Endodermal cell (in vitro differentiated cells): Measurements from ENCODE around the gene ADSS1. TPM values are rescaled to one million over a fixed set of nuclear protein-coding genes. Genes with fewer than 3 reads are reported as not detected.

Experiments used
- DNase-seq: peaks from one replicate; pipeline ENCODE4 v3.0.0-alpha.2; 2017
- H3K27ac ChIP-seq: 2 replicates; pipeline ENCODE4 v1.5.1; 2013; ENCODE audit warnings: mild to moderate bottlenecking, low read depth, low read length, moderate library complexity
- H3K27me3 ChIP-seq: 2 replicates; pipeline ENCODE4 v1.6.1; 2013; ENCODE audit warnings: mild to moderate bottlenecking, low read length, moderate library complexity; ENCODE audit not compliant: insufficient read depth, control insufficient read depth, poor library complexity, severe bottlenecking
- H3K36me3 ChIP-seq: 2 replicates; pipeline ENCODE4 v1.7.0; 2013; ENCODE audit warnings: mild to moderate bottlenecking, low read length, moderate library complexity; ENCODE audit not compliant: control insufficient read depth, insufficient read depth
- H3K4me1 ChIP-seq: one replicate; pipeline ENCODE4 v1.7.0; 2013; ENCODE audit warnings: low read length; ENCODE audit not compliant: control insufficient read depth, insufficient read depth
- H3K4me3 ChIP-seq: 2 replicates; pipeline ENCODE4 v1.5.1; 2013; ENCODE audit warnings: mild to moderate bottlenecking, low read length, moderate library complexity
- H3K9ac ChIP-seq: 2 replicates; pipeline ENCODE4 v1.6.1; 2013; ENCODE audit warnings: mild to moderate bottlenecking, low read length, moderate library complexity; ENCODE audit not compliant: poor library complexity, severe bottlenecking; ENCODE audit errors: extremely low read depth
- H3K9me3 ChIP-seq: 2 replicates; pipeline ENCODE4 v1.6.1; 2013; ENCODE audit warnings: mild to moderate bottlenecking, low read length, moderate library complexity; ENCODE audit not compliant: control insufficient read depth
- H3K27ac Mint-ChIP-seq: 2 replicates; pipeline ENCODE4 v1.8.0; 2020; ENCODE audit warnings: mixed read lengths
- H3K27me3 Mint-ChIP-seq: 2 replicates; pipeline ENCODE4 v1.8.0; 2021; ENCODE audit warnings: mild to moderate bottlenecking, mixed read lengths; ENCODE audit not compliant: insufficient read depth
- H3K36me3 Mint-ChIP-seq: 2 replicates; pipeline ENCODE4 v1.8.0; 2020; ENCODE audit warnings: low read depth, mixed read lengths
- H3K4me1 Mint-ChIP-seq: 2 replicates; pipeline ENCODE4 v1.8.0; 2020; ENCODE audit warnings: mixed read lengths
- H3K4me3 Mint-ChIP-seq: 2 replicates; pipeline ENCODE4 v1.8.0; 2020; ENCODE audit warnings: mild to moderate bottlenecking, moderate library complexity, mixed read lengths
- H3K9me3 Mint-ChIP-seq: 2 replicates; pipeline ENCODE4 v1.8.0; 2020; ENCODE audit warnings: mild to moderate bottlenecking, mixed read lengths
- CTCF ChIP-seq: fragments of 200-600 bp; sonication (generic); conservative IDR thresholded peaks from 2 replicates; pipeline ENCODE4 v1.5.0; 2021; ENCODE audit warnings: antibody characterized with exemption, mild to moderate bottlenecking
- WGBS, 2 experiments: methylation state at CpG; one replicate each; pipeline versions ENCODE4 v1.1.5 to v1.1.7; 2013; ENCODE audit warnings: missing lambda C conversion rate in 2 of 2, mixed read lengths in 1 of 2; ENCODE audit not compliant: insufficient coverage in 1 of 2, insufficient read length in 1 of 2; 5-methylcytosine and 5-hydroxymethylcytosine counted together
- total RNA-seq, 2 donors: library from RNA; stranded (reverse); fragmentation: NEBNext Ultra II Directional in 1 of 2; extraction: Animal tissue kit (Norgen Biotek cat#: 25700) in 1 of 2; gene quantifications; 2 replicates in 1 of 2; 3 replicates in 1 of 2; pipeline ENCODE4 v1.2.1, GENCODE V29; 2021

Gene ADSS1
- total RNA-seq, 2 donors from 2014 or later: 15.8 to 31.0 TPM

- WGBS, 2 experiments: 92 to 93% methylated on average over 18 to 27 of the region's 27 CpGs
Observed at GRCh38 chr14:104756477-104757237, 32.6 kb downstream of the ADSS1 start.

GRCh38 chr14:104757238-104757585 is 33.2 kb downstream of the ADSS1 start:
- no peak for TF ChIP-seq CTCF
- peaks cover 50% of the 10 kb centered on the region for H3K36me3 ChIP-seq
- no peak overlapping the region for H3K27ac Mint-ChIP-seq
- peaks cover 8% of the 10 kb centered on the region for H3K4me1 Mint-ChIP-seq
- no peak overlapping the region for H3K9ac ChIP-seq
- H3K36me3 Mint-ChIP-seq: peaks cover 41% of the 10 kb centered on the region
- no peaks in the 10 kb centered on the region for H3K9me3 ChIP-seq
- no peak for DNase-seq
- no peaks in the 10 kb centered on the region for H3K4me1 ChIP-seq
- no peaks in the 10 kb centered on the region for H3K27me3 Mint-ChIP-seq
- H3K27me3 ChIP-seq: no peaks in the 10 kb centered on the region
- H3K4me3 ChIP-seq: no peak overlapping the region
- H3K27ac ChIP-seq: no peak overlapping the region
- WGBS, 2 experiments: 94 to 96% methylated on average over 9 to 10 of the region's 10 CpGs
- H3K4me3 Mint-ChIP-seq: no peak overlapping the region
- peaks cover 3% of the 10 kb centered on the region for H3K9me3 Mint-ChIP-seq

More at GRCh38 chr14:104756477-104757237, 32.6 kb downstream of the ADSS1 start:
- Histone ChIP-seq H3K27me3 (no peaks in the 10 kb centered on the region), H3K4me3 (no peak overlapping the region), H3K9me3 (no peaks in the 10 kb centered on the region), H3K36me3 (peaks cover 45% of the 10 kb centered on the region), H3K4me1 (no peaks in the 10 kb centered on the region), H3K27ac (no peak overlapping the region), H3K9ac (no peak overlapping the region)
- Mint-ChIP-seq H3K27ac (no peak overlapping the region), H3K4me1 (peaks cover 8% of the 10 kb centered on the region), H3K9me3 (peaks cover 3% of the 10 kb centered on the region), H3K27me3 (no peaks in the 10 kb centered on the region), H3K36me3 (peaks cover 38% of the 10 kb centered on the region), H3K4me3 (no peak overlapping the region)
- no peak for DNase-seq
- TF ChIP-seq CTCF: no peak

GRCh38 chr14:104757681-104758392 is 33.8 kb downstream of the ADSS1 start:
- H3K9me3 ChIP-seq: no peaks in the 10 kb centered on the region
- peaks cover 53% of the 10 kb centered on the region for H3K36me3 ChIP-seq
- 92 to 95% methylated on average over 18 to 19 of the region's 19 CpGs for WGBS, 2 experiments
- TF ChIP-seq CTCF: no peak
- Mint-ChIP-seq H3K4me3 (no peak overlapping the region), H3K9me3 (no peaks in the 10 kb centered on the region), H3K27ac (no peak overlapping the region), H3K27me3 (no peaks in the 10 kb centered on the region), H3K4me1 (peaks cover 8% of the 10 kb centered on the region), H3K36me3 (peaks cover 44% of the 10 kb centered on the region)
- DNase-seq: no peak
- no peaks in the 10 kb centered on the region for H3K27me3 ChIP-seq
- no peak overlapping the region for H3K4me3 ChIP-seq
- H3K4me1 ChIP-seq: no peaks in the 10 kb centered on the region
- H3K9ac ChIP-seq: no peak overlapping the region
- no peak overlapping the region for H3K27ac ChIP-seq
